Fibroblast of villous mesenchyme (primary cell): ENCODE measurements around the gene TUT4. TPM values are rescaled to one million over a fixed set of nuclear protein-coding genes. Genes with fewer than 3 reads are reported as not detected.

ENCODE experiments used
- DNase-seq: peaks from one replicate; pipeline ENCODE4 v3.0.0-alpha.2; 2010; ENCODE audit warnings: low read depth
- H3K4me3 ChIP-seq: 2 replicates; pipeline ENCODE4 v1.5.1; 2011; ENCODE audit warnings: low read depth, mild to moderate bottlenecking, low read length
- total RNA-seq: library from RNA; depleted of rRNA; stranded (reverse); fragments of >200 nt; gene quantifications from 2 replicates; pipeline ENCODE4 v1.2.3, GENCODE V29; 2012
- TF ChIP-seq, protein P1 (sequence below): IDR thresholded peaks from 2 replicates; pipeline ENCODE4 v1.5.1; 2012; ENCODE audit warnings: low read depth, mild to moderate bottlenecking, low read length; ENCODE audit not compliant: insufficient read depth

TUT4 gene
- total RNA-seq, 1 donor = 39.7 TPM

DNA sequence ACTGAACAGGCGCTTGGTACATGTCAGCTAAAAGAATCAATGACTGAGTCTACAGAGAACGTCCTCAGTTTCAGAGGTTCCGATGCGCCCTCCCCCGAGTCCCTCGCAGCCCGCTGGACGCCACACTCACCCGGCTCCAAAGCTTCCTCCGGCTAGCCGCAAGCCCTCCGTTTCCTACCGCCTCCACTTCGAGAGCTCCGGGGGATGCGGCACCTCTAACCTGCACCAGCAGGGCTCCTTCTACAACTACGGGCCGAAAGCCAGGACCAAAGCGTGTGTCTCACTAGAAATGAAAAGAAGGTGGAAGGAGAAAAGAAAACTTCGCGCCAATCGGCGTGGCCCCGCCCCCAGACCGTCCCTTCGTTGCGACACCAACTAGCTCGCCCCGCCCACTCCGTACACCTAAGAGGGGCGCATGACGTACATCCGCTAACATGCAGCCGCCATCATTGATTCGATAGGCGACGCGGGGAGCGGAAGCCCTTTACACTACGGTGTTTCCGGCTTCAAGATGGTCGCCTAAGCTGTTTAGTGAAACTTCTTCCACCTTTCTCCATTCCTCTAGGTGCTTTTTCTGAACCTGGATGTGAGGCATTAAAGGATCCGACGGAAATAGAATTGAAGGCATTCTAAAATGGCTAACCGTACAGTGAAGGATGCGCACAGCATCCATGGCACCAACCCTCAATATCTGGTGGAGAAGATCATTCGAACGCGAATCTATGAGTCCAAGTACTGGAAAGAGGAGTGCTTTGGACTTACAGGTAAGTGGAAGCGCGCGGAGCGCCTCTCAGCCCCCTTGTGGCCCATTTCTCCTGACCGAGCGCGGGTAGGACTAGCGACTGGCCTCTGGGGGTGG, 148.5 kb downstream of the TUT4 start, which contains the start of the genes ORC1 and PRPF38A:
Gene ORC1 (minus strand): TSS at position 308 of the 859 bp plus-strand sequence. CDS start 2,200 bp downstream, outside the sequence.
Gene PRPF38A (plus strand): TSS at position 487 of the 859 bp plus-strand sequence. CDS start 148 bp downstream, at position 635.
- TF ChIP-seq, protein P1, sequence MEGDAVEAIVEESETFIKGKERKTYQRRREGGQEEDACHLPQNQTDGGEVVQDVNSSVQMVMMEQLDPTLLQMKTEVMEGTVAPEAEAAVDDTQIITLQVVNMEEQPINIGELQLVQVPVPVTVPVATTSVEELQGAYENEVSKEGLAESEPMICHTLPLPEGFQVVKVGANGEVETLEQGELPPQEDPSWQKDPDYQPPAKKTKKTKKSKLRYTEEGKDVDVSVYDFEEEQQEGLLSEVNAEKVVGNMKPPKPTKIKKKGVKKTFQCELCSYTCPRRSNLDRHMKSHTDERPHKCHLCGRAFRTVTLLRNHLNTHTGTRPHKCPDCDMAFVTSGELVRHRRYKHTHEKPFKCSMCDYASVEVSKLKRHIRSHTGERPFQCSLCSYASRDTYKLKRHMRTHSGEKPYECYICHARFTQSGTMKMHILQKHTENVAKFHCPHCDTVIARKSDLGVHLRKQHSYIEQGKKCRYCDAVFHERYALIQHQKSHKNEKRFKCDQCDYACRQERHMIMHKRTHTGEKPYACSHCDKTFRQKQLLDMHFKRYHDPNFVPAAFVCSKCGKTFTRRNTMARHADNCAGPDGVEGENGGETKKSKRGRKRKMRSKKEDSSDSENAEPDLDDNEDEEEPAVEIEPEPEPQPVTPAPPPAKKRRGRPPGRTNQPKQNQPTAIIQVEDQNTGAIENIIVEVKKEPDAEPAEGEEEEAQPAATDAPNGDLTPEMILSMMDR = peak; percentile 60
- H3K4me3 ChIP-seq = peak within 1 kb of the TSS; percentile 93
- DNase-seq = peak; percentile 98

DNA sequence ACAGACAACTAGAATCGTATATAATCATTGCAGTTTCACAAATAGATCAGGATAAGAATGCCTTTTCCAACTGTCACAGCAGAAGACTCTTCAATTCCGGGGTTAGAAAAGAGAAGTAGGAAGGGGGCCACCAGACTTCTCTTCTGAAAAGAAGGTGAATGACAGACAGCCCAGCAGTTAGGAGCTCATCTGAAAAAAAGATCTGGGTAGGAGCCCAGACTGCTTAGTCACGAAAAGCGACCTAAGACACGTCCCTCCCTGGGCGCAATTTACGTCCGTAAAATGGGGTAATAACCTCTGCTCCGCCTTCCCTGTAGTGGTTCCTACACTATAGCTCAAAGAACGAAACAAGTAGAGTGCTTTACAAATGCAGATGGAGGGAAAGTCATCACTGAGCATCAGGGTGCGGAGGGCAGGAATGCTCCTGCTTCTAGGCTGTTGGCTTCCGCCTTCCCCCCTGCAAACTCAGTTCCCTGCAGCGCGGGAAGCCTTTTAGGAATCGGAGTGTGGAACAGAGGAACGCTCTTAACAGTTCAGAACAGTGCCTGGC, 149.3 kb downstream of the TUT4 start:
- TF ChIP-seq, protein P1 = no peak
- peak; percentile 75 for DNase-seq
- H3K4me3 ChIP-seq = peak overlapping the region; percentile 93

DNA sequence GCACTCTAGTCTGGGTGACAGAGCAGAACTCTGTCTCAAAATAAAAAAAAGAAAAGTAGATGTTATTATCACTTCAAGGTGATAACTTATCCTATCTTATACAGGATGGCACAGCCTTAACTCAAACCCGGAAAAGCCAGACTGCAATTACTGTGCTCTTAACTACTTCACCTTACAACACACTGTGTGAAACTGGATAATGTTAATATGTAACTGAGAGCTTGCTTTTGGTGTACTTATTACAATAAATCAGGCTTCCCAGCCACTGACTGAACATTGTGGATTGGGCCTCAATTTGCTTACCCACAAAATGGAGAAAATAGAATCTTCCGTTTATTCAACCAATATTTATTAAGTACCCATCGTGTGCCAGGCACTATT, 150.0 kb downstream of the TUT4 start:
- no peak for DNase-seq
- TF ChIP-seq, protein P1 = no peak
- H3K4me3 ChIP-seq = peak overlapping the region; percentile 93

DNA sequence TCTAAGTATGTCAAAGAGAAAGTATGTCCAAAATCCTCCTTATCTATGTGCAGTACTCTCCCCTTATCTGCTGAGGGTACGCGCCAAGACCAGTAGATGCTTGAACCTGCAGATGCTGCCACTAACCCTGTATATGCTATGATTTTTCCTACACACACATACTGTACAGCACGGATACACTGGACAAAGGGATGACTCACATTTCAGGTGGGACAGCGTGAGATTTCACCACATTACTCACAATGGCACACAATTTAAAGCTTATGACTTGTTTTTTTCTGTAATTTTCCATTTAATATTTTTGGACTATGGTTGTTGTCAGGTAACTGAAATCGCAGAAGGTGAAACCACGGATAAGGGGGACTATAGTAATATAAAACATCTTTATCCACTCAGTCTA, 152.8 kb downstream of the TUT4 start:
- DNase-seq = no peak
- TF ChIP-seq, protein P1 = no peak

GRCh38 chr1:52399629-52400028, 153.3 kb downstream of the TUT4 start:
- TF ChIP-seq, protein P1 = no peak
- DNase-seq = no peak
- H3K4me3 ChIP-seq = no peak overlapping the region

More for the DNA sequence above, 152.8 kb downstream of the TUT4 start:
- H3K4me3 ChIP-seq = no peak overlapping the region

DNA sequence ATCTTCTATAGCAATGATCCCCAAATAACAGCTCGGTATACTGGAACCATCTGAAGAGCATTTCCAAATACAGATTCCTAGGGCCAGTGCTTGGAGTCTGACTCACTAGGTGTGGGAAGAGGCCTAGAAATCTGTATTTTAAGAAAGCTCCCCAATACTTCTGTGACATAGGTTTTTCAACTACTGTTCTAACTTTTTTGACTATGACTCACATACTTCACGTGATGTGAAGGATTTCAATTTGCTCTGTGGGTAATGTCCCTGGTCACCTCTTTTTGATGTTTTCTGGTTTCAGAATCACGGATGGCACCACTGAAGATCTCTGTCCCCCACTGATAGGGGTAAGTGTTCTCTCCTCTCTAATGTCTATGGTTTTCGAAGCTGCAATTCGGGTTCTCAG, 159.7 kb downstream of the TUT4 start:
- TF ChIP-seq, protein P1 = no peak
- no peak for DNase-seq
- no peak overlapping the region for H3K4me3 ChIP-seq
